Caco-2 (cell line): ENCODE data around the gene CRELD1. TPM values are rescaled to one million over a fixed set of nuclear protein-coding genes. Genes with fewer than 3 reads are reported as not detected.

Experiments used
- BruUV-seq: library from RNA; stranded (reverse); fragments of 400-500 nt; replicated peaks from 2 replicates; lab custom pipeline; 2021; lab: Mats Ljungman, UMichigan
- CTCF ChIA-PET: fragments of 300-600 bp; sonication (Branson Sonifier 250); formaldehyde crosslinking; loops from one replicate; lab custom pipeline; 2022; ENCODE audit warnings: antibody characterized with exemption; lab: Charles Lee
- POLR2A ChIA-PET: fragments of 300-600 bp; sonication (Branson Sonifier 250); formaldehyde crosslinking; loops from one replicate; lab custom pipeline; 2022; ENCODE audit warnings: antibody characterized with exemption; lab: Charles Lee
- DNase-seq, 2 experiments: peaks; one replicate each; pipeline versions ENCODE4 v3.0.0 to v3.0.0-alpha.2; 2020 to 2022
- H3K27me3 ChIP-seq: replicated peaks from 2 replicates; pipeline ENCODE4 v1.6.0; 2011; ENCODE audit warnings: low read length; ENCODE audit not compliant: control insufficient read depth, insufficient read depth
- H3K36me3 ChIP-seq: 2 replicates; pipeline ENCODE4 v1.5.1; 2011; ENCODE audit warnings: low read length; ENCODE audit not compliant: control insufficient read depth, insufficient read depth
- H3K4me1 ChIP-seq: fragments of 250-450 bp; sonication (Bioruptor Pico); 2 replicates; pipeline ENCODE4 v1.5.1; 2020; ENCODE audit warnings: mild to moderate bottlenecking
- H3K4me3 ChIP-seq: 2 replicates; pipeline ENCODE4 v1.5.1; 2011; ENCODE audit warnings: low read depth, mild to moderate bottlenecking, control low read depth, low read length
- H3K9me3 ChIP-seq: fragments of 250-450 bp; sonication (Bioruptor Pico); 2 replicates; pipeline ENCODE4 v1.5.1; 2020; ENCODE audit warnings: mild to moderate bottlenecking, moderate library complexity
- H3K27ac Mint-ChIP-seq: one replicate; pipeline ENCODE4 v1.8.0; 2022; ENCODE audit warnings: mixed read lengths; ENCODE audit not compliant: unreplicated experiment
- H3K27me3 Mint-ChIP-seq: one replicate; pipeline ENCODE4 v1.8.0; 2022; ENCODE audit warnings: mixed read lengths; ENCODE audit not compliant: insufficient read depth, unreplicated experiment
- H3K36me3 Mint-ChIP-seq: one replicate; pipeline ENCODE4 v1.8.0; 2022; ENCODE audit warnings: mild to moderate bottlenecking, mixed read lengths; ENCODE audit not compliant: insufficient read depth, unreplicated experiment
- H3K4me1 Mint-ChIP-seq: one replicate; pipeline ENCODE4 v1.8.0; 2022; ENCODE audit warnings: low read depth, mixed read lengths; ENCODE audit not compliant: unreplicated experiment
- H3K4me3 Mint-ChIP-seq: one replicate; pipeline ENCODE4 v1.8.0; 2022; ENCODE audit warnings: mild to moderate bottlenecking, moderate library complexity, mixed read lengths; ENCODE audit not compliant: unreplicated experiment
- H3K9me3 Mint-ChIP-seq: one replicate; pipeline ENCODE4 v1.8.0; 2022; ENCODE audit warnings: mixed read lengths; ENCODE audit not compliant: unreplicated experiment
- intact Hi-C: fragments of 100-400 bp; cut with micrococcal nuclease; formaldehyde crosslinking; loops from one replicate; pipeline ENCODE4 v1.10.0; 2022; ENCODE audit not compliant: unreplicated experiment
- total RNA-seq: library from RNA; stranded (reverse); gene quantifications from 2 replicates; pipeline ENCODE4 v1.2.3, GENCODE V29; 2022
- TF ChIP-seq, protein P1 (sequence below), 2 experiments: fragments of 200-600 bp in 1 of 2; IDR thresholded peaks; 1 replicate in 1 of 2; 2 replicates in 1 of 2; pipeline versions ENCODE4 v1.5.1 to v1.8.0; 2011 to 2022; ENCODE audit warnings: antibody characterized with exemption in 1 of 2, control low read depth in 1 of 2, inconsistent platforms in 1 of 2, low read depth in 1 of 2, low read length in 1 of 2, mild to moderate bottlenecking in 1 of 2, moderate library complexity in 1 of 2; ENCODE audit not compliant: insufficient read depth in 1 of 2, severe bottlenecking in 1 of 2, unreplicated experiment in 1 of 2

CRELD1 gene
- total RNA-seq, 1 experiment from 2014 or later = 18.3 TPM

DNA sequence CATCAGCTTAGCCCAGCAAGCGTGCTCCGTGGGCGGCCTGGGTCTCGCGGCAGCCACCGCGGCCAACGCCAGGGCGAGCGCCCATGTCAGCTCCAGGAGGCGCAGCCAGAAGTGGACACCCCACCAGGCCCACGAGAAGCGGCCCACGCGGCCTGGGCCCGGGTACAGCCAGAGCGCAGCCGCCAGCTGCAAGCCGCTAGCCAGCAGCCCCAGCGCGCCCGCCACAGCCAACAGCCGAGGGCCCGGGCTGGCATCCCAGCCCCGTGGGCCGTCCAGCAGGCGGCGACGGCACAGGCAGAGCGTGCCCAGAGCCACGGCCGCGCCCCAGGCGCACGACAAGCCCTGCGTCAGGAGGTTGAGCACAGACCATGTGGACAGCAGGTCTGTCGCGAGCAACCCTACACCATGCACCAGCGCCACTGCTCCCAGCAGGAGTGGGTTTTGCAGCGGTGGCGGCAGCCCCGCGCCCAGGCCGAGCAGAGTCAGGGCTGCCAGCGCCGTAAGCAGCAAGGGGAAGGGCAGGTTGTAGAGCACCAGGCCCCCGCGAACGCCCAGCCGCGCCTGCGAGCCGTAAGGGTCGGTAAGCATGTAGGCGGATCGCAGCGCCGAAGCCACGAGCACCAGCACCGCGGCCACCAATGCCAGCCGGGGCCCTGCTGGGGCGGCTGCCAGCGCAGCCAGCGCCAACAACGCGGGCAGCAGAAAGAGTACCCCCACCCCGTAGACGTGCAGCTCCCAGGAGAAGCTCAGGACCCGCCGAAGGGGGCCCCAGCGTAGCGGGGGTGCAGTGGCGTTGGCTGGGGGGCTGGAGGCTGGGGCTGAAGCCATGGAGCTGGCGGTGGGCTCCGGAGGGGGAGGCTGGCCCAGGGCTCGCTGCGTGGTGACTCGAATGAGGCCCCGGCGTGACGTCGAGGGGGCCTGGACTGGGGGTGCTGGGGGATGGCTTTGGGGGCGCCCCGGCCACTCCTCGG is 13.7 kb downstream of the CRELD1 start:
- Histone ChIP-seq H3K4me1 (0 out of 2 replicates have a peak, but pooled peaks cover 6% of the 10 kb centered on the region), H3K4me3 (peak overlapping the region; percentile 60), H3K27me3 (no peaks in the 10 kb centered on the region), H3K36me3 (no peaks in the 10 kb centered on the region; the same call in 1 of the 2 replicates), H3K9me3 (no peaks in the 10 kb centered on the region)
- Mint-ChIP-seq H3K36me3 (peaks cover 15% of the 10 kb centered on the region), H3K4me1 (no peaks in the 10 kb centered on the region), H3K9me3 (no peaks in the 10 kb centered on the region), H3K27me3 (no peaks in the 10 kb centered on the region), H3K27ac (no peak overlapping the region), H3K4me3 (peak overlapping the region; percentile 83)
- ChIA-PET CTCF (interaction anchor here (0.6 to 2.6 kb wide), 21 partner anchors 8 to 215 kb away, joined by 3 to 81 read pairs (median 6); partner anchors contain the start of genes ARPC4, CRELD1, IL17RC and IL17RE), POLR2A (interaction anchor here (0.7 to 1.8 kb wide), 7 partner anchors 14 to 198 kb away, joined by 3 to 49 read pairs (median 3); partner anchors contain the start of genes ARPC4, CRELD1, EMC3 and OGG1)
- TF ChIP-seq, protein P1, sequence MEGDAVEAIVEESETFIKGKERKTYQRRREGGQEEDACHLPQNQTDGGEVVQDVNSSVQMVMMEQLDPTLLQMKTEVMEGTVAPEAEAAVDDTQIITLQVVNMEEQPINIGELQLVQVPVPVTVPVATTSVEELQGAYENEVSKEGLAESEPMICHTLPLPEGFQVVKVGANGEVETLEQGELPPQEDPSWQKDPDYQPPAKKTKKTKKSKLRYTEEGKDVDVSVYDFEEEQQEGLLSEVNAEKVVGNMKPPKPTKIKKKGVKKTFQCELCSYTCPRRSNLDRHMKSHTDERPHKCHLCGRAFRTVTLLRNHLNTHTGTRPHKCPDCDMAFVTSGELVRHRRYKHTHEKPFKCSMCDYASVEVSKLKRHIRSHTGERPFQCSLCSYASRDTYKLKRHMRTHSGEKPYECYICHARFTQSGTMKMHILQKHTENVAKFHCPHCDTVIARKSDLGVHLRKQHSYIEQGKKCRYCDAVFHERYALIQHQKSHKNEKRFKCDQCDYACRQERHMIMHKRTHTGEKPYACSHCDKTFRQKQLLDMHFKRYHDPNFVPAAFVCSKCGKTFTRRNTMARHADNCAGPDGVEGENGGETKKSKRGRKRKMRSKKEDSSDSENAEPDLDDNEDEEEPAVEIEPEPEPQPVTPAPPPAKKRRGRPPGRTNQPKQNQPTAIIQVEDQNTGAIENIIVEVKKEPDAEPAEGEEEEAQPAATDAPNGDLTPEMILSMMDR (IDR thresholded peaks at IDR 0.05; ENCODE audit: insufficient read depth in 1 of 2, low read depth in 1 of 2, low read length in 1 of 2, severe bottlenecking in 1 of 2, unreplicated experiment in 1 of 2) = peak; percentile 55 to 56
- BruUV-seq = no TSS peak
- intact Hi-C loops = loop anchor here (1.0 to 2.0 kb wide), 2 partner anchors 17 to 31 kb away; partner anchors contain the start of gene IL17RC
- peak; percentile 80 to 87 for DNase-seq

DNA sequence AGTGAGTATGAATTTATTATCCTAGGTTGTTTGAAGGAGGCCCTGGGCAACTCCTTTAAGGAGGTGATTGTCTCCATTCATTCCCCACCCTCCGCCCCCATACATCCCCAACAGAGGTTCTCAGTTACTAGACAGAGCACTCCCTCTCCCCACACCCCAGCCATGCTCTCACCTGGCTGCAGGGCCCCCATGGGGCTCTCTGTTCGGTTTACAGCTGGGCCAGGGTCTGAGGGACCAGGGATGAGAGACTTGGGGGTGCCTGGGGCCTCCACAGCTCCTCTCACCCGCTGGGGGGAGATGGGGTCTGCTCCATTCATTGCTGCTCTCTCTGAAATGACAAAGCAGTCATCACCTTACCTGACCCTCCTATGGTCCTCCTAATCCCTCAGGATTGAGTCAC is 15.0 kb downstream of the CRELD1 start:
- intact Hi-C loops = no loop called here
- POLR2A ChIA-PET = interaction anchor here (0.5 kb wide), 1 partner anchor 76 kb away, joined by 3 read pairs; no protein-coding TSS in a partner anchor

More for the DNA sequence above, 15.0 kb downstream of the CRELD1 start:
- H3K36me3 ChIP-seq = no peaks in the 10 kb centered on the region; the same call in 1 of the 2 replicates
- Mint-ChIP-seq H3K36me3 (peaks cover 21% of the 10 kb centered on the region), H3K4me1 (no peaks in the 10 kb centered on the region), H3K4me3 (peak overlapping the region; percentile 83), H3K27ac (no peak overlapping the region), H3K27me3 (no peaks in the 10 kb centered on the region), H3K9me3 (no peaks in the 10 kb centered on the region)
- H3K4me3 ChIP-seq = no peak overlapping the region
- H3K9me3 ChIP-seq = no peaks in the 10 kb centered on the region
- no peaks in the 10 kb centered on the region for H3K27me3 ChIP-seq
- DNase-seq = no peak
- CTCF ChIA-PET = interaction anchor here (0.6 kb wide), 1 partner anchor 120 kb away, joined by 3 read pairs; no protein-coding TSS in a partner anchor
- TF ChIP-seq, protein P1 (IDR thresholded peaks at IDR 0.05; ENCODE audit: insufficient read depth in 1 of 2, low read depth in 1 of 2, low read length in 1 of 2, severe bottlenecking in 1 of 2, unreplicated experiment in 1 of 2) = no peak
- TSS peak; percentile 18 for BruUV-seq
- H3K4me1 ChIP-seq = 0 out of 2 replicates have a peak, but pooled peaks cover 6% of the 10 kb centered on the region
